ENCODE data around the gene ZSCAN2. TPM values are rescaled to one million over a fixed set of nuclear protein-coding genes. Genes with fewer than 3 reads are reported as not detected.
"Not testable (repeated sequence)": the region's sequence is repeated elsewhere in the genome, so short reads cannot be mapped to it uniquely, and the experiment has no call there.

Gene ZSCAN2
- 20.6 and 23.8 TPM in 2 replicates for total RNA-seq
- long read RNA-seq, transcript ZSCAN2-214 (3 exons, 2,242 nt) = major isoform, 12 of 23 reads
- long read RNA-seq, partial matches to known transcripts = 0 of 23 reads
- long read RNA-seq, other reads (novel, unspliced or antisense) = 6 of 23 reads

DNA sequence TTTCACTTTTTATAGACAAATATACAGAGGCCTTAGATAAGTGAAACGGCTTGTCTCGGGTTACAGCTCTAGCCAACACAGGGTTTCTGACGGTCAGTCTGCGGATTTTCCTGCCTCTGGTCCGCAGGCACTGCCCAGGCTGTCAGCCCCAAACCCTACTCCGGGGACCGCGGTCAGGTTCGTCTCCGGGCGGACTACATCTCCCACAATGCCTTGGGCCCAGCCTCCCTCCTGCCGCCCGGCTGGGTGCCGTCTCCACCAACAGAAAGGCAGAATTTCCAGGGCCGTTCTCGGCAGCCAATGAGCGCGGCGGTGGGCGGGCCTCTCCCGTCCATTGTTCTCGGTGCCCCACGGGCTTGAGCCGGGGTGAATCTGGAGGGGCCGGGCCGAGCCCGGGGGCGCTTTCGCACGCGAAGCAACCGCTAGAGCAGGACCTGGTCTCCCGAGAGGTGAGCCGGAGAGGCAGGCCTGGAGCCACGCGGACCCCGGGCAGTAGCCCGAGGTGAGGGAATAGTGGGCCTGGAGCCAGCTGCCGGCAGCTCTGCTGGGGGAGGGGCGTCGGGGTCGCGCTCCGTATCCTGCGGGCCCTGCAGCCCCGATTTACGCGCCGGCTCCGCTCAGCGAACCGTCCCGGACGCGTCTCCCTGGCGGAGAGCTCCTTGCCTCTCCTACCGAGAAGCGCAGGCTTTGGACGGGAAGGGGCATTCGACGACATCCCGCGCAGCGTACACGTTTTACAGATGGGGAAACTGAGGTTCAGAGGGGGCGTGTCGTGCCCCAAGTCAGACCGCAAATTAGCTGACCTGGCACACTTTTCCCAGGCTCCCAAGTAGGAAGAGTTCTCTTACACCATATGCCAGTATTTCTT, at the start of gene ZSCAN2:
Gene ZSCAN2 (plus strand): TSS at position 323 of the 868 bp plus-strand sequence. CDS start 2,919 bp downstream, outside the sequence.
- H3K9me3 Mint-ChIP-seq (ENCODE audit: unreplicated experiment) = no peaks in the 10 kb centered on the region
- H3K36me3 Mint-ChIP-seq (ENCODE audit: unreplicated experiment) = peaks cover 15% of the 10 kb centered on the region
- peak; percentile 98 for DNase-seq (ENCODE audit: extremely low spot score, unreplicated experiment)
- peak within 1 kb of the TSS; percentile 90 for H3K27ac Mint-ChIP-seq (ENCODE audit: unreplicated experiment)
- peaks cover 30% of the 10 kb centered on the region for H3K4me1 Mint-ChIP-seq (ENCODE audit: unreplicated experiment)
- peaks cover 5% of the 10 kb centered on the region for H3K27me3 Mint-ChIP-seq (ENCODE audit: unreplicated experiment)
- H3K4me3 Mint-ChIP-seq (ENCODE audit: unreplicated experiment) = peak within 1 kb of the TSS; percentile 97
- TF ChIP-seq CTCF (IDR thresholded peaks at IDR 0.05) = no peak

- H3K9me3 Mint-ChIP-seq (ENCODE audit: unreplicated experiment); H3K4me3 Mint-ChIP-seq (ENCODE audit: unreplicated experiment); DNase-seq (ENCODE audit: extremely low spot score, unreplicated experiment); H3K27me3 Mint-ChIP-seq (ENCODE audit: unreplicated experiment): not testable (repeated sequence)
- Mint-ChIP-seq H3K27ac (ENCODE audit: unreplicated experiment) (peak overlapping the region; percentile 81), H3K36me3 (ENCODE audit: unreplicated experiment) (peaks cover 31% of the 10 kb centered on the region), H3K4me1 (ENCODE audit: unreplicated experiment) (peaks cover 39% of the 10 kb centered on the region)
Measured at GRCh38 chr15:84551624-84552023, 49.2 kb upstream of the ZSCAN2 start.

- DNase-seq (ENCODE audit: extremely low spot score, unreplicated experiment) = no peak
- TF ChIP-seq CTCF (IDR thresholded peaks at IDR 0.05) = no peak
- Mint-ChIP-seq H3K4me3 (ENCODE audit: unreplicated experiment) (no peak overlapping the region), H3K9me3 (ENCODE audit: unreplicated experiment) (no peaks in the 10 kb centered on the region), H3K27me3 (ENCODE audit: unreplicated experiment) (no peaks in the 10 kb centered on the region), H3K27ac (ENCODE audit: unreplicated experiment) (no peak overlapping the region), H3K4me1 (ENCODE audit: unreplicated experiment) (peaks cover 33% of the 10 kb centered on the region), H3K36me3 (ENCODE audit: unreplicated experiment) (peaks cover 26% of the 10 kb centered on the region)
Measured at GRCh38 chr15:84552896-84553295, 47.9 kb upstream of the ZSCAN2 start.

DNA sequence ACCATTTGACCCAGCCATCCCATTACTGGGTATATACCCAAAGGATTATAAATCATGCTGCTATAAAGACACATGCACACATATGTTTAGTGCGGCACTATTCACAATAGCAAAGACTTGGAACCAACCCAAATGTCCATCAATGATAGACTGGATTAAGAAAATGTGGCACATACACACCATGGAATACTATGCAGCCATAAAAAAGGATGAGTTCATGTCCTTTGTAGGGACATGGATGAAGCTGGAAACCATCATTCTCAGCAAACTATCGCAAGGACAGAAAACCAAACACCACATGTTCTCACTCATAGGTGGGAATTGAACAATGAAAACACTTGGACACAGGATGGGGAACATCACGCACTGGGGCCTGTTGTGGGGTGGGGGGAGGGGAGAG, 44.1 kb upstream of the ZSCAN2 start:
- not testable (repeated sequence) for H3K27me3 Mint-ChIP-seq (ENCODE audit: unreplicated experiment); H3K27ac Mint-ChIP-seq (ENCODE audit: unreplicated experiment); H3K4me3 Mint-ChIP-seq (ENCODE audit: unreplicated experiment); DNase-seq (ENCODE audit: extremely low spot score, unreplicated experiment); H3K9me3 Mint-ChIP-seq (ENCODE audit: unreplicated experiment)
- Mint-ChIP-seq H3K36me3 (ENCODE audit: unreplicated experiment) (peaks cover 26% of the 10 kb centered on the region), H3K4me1 (ENCODE audit: unreplicated experiment) (peaks cover 15% of the 10 kb centered on the region)

DNA sequence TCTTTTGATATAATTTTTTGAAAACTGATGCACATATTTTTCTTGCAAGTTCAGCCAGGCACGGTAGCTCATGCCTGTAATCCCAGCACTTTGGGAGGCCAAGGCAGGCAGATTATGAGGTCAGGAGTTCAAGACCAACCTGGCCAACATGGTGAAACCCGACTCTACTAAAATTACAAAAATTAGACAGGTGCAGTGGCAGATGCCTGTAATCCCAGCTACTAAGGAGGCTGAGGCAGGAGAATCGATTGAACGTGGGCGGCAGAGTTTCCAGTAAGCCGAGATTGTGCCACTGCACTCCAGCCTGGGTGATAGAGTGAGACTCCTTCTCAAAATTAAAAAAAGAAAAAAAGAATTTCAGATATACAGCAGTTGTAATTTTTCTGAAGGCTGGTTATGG, 32.8 kb upstream of the ZSCAN2 start:
- not testable (repeated sequence) for H3K36me3 Mint-ChIP-seq (ENCODE audit: unreplicated experiment); H3K27me3 Mint-ChIP-seq (ENCODE audit: unreplicated experiment); H3K27ac Mint-ChIP-seq (ENCODE audit: unreplicated experiment); H3K9me3 Mint-ChIP-seq (ENCODE audit: unreplicated experiment); DNase-seq (ENCODE audit: extremely low spot score, unreplicated experiment); H3K4me3 Mint-ChIP-seq (ENCODE audit: unreplicated experiment)
- peaks cover 26% of the 10 kb centered on the region for H3K4me1 Mint-ChIP-seq (ENCODE audit: unreplicated experiment)

- H3K36me3 Mint-ChIP-seq (ENCODE audit: unreplicated experiment) = peaks cover 7% of the 10 kb centered on the region
- no peaks in the 10 kb centered on the region for H3K9me3 Mint-ChIP-seq (ENCODE audit: unreplicated experiment)
- peak overlapping the region; percentile 85 for H3K4me3 Mint-ChIP-seq (ENCODE audit: unreplicated experiment)
- TF ChIP-seq CTCF (IDR thresholded peaks at IDR 0.05) = no peak
- peaks cover 26% of the 10 kb centered on the region for H3K4me1 Mint-ChIP-seq (ENCODE audit: unreplicated experiment)
- H3K27ac Mint-ChIP-seq (ENCODE audit: unreplicated experiment) = peak overlapping the region; percentile 92
- no peaks in the 10 kb centered on the region for H3K27me3 Mint-ChIP-seq (ENCODE audit: unreplicated experiment)
- peak; percentile 86 for DNase-seq (ENCODE audit: extremely low spot score, unreplicated experiment)
Measured at GRCh38 chr15:84570164-84570735, 30.6 kb upstream of the ZSCAN2 start.

All from osteocyte (in vitro differentiated cells).